CD14-positive monocyte (primary cell): ENCODE measurements around the gene SYS1. TPM values are rescaled to one million over a fixed set of nuclear protein-coding genes. Genes with fewer than 3 reads are reported as not detected.

ENCODE experiments used
- DNase-seq, 3 donors: peaks; one replicate each; pipeline ENCODE4 v3.0.0-alpha.2; 2011 to 2022
- H2AFZ ChIP-seq: 2 replicates; pipeline ENCODE4 v1.6.0; 2012; ENCODE audit warnings: mild to moderate bottlenecking, low read depth, low read length, inconsistent platforms; ENCODE audit not compliant: insufficient read depth, poor library complexity, severe bottlenecking
- H3K27ac ChIP-seq, 2 donors: 1 replicate in 1 of 2; 2 replicates in 1 of 2; pipeline ENCODE4 v1.5.1; 2012 to 2013; ENCODE audit warnings: low read length in 2 of 2, control low read depth in 1 of 2, inconsistent platforms in 1 of 2, low read depth in 1 of 2, mild to moderate bottlenecking in 1 of 2
- H3K27me3 ChIP-seq, 2 donors: one replicate each; pipeline versions ENCODE4 v1.6.0 to v1.6.1; 2011 to 2013; ENCODE audit warnings: low read length in 2 of 2; ENCODE audit not compliant: control insufficient read depth in 2 of 2, insufficient read depth in 2 of 2
- H3K36me3 ChIP-seq, 2 donors: replicated peaks in 1 of 2; 1 replicate in 1 of 2; 2 replicates in 1 of 2; pipeline versions ENCODE4 v1.5.1 to v1.6.1; 2012 to 2013; ENCODE audit warnings: low read length in 2 of 2, control low read depth in 1 of 2, inconsistent platforms in 1 of 2, mild to moderate bottlenecking in 1 of 2; ENCODE audit not compliant: insufficient read depth in 2 of 2, control insufficient read depth in 1 of 2
- H3K4me1 ChIP-seq, 2 donors: 1 replicate in 1 of 2; 2 replicates in 1 of 2; pipeline versions ENCODE4 v1.5.1 to v1.6.1; 2012 to 2013; ENCODE audit warnings: low read length in 2 of 2, control low read depth in 1 of 2, inconsistent platforms in 1 of 2, mild to moderate bottlenecking in 1 of 2, moderate library complexity in 1 of 2; ENCODE audit not compliant: insufficient read depth in 2 of 2, control insufficient read depth in 1 of 2
- H3K4me2 ChIP-seq: replicated peaks from 2 replicates; pipeline ENCODE3; 2012; ENCODE audit warnings: low read length, moderate library complexity, mild to moderate bottlenecking; ENCODE audit not compliant: poor library complexity, severe bottlenecking; ENCODE audit errors: extremely low read depth
- H3K4me3 ChIP-seq, 3 experiments: fragments of 200-600 bp in 1 of 3; sonication (generic) in 1 of 3; replicated peaks in 1 of 3; 1 replicate in 2 of 3; 2 replicates in 1 of 3; pipeline ENCODE4 v1.5.1; 2011 to 2013; ENCODE audit warnings: low read length in 3 of 3, mild to moderate bottlenecking in 3 of 3, control low read depth in 2 of 3, low read depth in 2 of 3, inconsistent platforms in 1 of 3, moderate library complexity in 1 of 3
- H3K79me2 ChIP-seq: 2 replicates; pipeline ENCODE4 v1.6.0; 2012; ENCODE audit warnings: mild to moderate bottlenecking, control low read depth, inconsistent platforms, low read length, moderate library complexity; ENCODE audit not compliant: insufficient read depth
- H3K9ac ChIP-seq: 2 replicates; pipeline ENCODE4 v1.6.0; 2017; ENCODE audit warnings: low read length, mild to moderate bottlenecking; ENCODE audit not compliant: insufficient read depth, poor library complexity, severe bottlenecking
- H3K9me3 ChIP-seq, 2 donors: replicated peaks in 1 of 2; 1 replicate in 1 of 2; 2 replicates in 1 of 2; pipeline versions ENCODE4 v1.5.1 to v1.6.1; 2012 to 2013; ENCODE audit warnings: low read length in 2 of 2, control low read depth in 1 of 2; ENCODE audit not compliant: control insufficient read depth in 1 of 2, insufficient read depth in 1 of 2
- H4K20me1 ChIP-seq: 2 replicates; pipeline ENCODE4 v1.6.0; 2012; ENCODE audit warnings: mild to moderate bottlenecking, low read length, control low read depth, moderate library complexity; ENCODE audit not compliant: insufficient read depth
- H3K27ac Mint-ChIP-seq, 7 donors: one replicate each; pipeline ENCODE4 v1.8.0; 2020; ENCODE audit warnings: mild to moderate bottlenecking in 7 of 7, mixed read lengths in 7 of 7, moderate library complexity in 6 of 7, inconsistent platforms in 2 of 7
- H3K27me3 Mint-ChIP-seq, 3 donors: one replicate each; pipeline ENCODE4 v1.8.0; 2021 to 2022; ENCODE audit warnings: low read depth in 3 of 3, mild to moderate bottlenecking in 3 of 3, mixed read lengths in 3 of 3, moderate library complexity in 3 of 3, inconsistent platforms in 1 of 3
- H3K36me3 Mint-ChIP-seq, 2 donors: one replicate each; pipeline ENCODE4 v1.8.0; 2020; ENCODE audit warnings: mixed read lengths in 2 of 2, inconsistent platforms in 1 of 2, mild to moderate bottlenecking in 1 of 2
- H3K4me1 Mint-ChIP-seq: one replicate; pipeline ENCODE4 v1.8.0; 2020; ENCODE audit warnings: mild to moderate bottlenecking, mixed read lengths
- H3K4me3 Mint-ChIP-seq, 2 donors: one replicate each; pipeline ENCODE4 v1.8.0; 2020; ENCODE audit warnings: mild to moderate bottlenecking in 2 of 2, mixed read lengths in 2 of 2, moderate library complexity in 1 of 2
- H3K9me3 Mint-ChIP-seq, 7 donors: one replicate each; pipeline ENCODE4 v1.8.0; 2020 to 2022; ENCODE audit warnings: mixed read lengths in 7 of 7, mild to moderate bottlenecking in 6 of 7, moderate library complexity in 6 of 7, inconsistent platforms in 2 of 7
- CTCF ChIP-seq: fragments of 200-600 bp; IDR thresholded peaks from one replicate; pipeline ENCODE4 v1.8.0; 2022; ENCODE audit warnings: antibody characterized with exemption, mild to moderate bottlenecking
- WGBS: methylation state at CpG from one replicate; pipeline ENCODE4 v1.1.5; 2013; ENCODE audit warnings: missing lambda C conversion rate; ENCODE audit not compliant: insufficient coverage; 5-methylcytosine and 5-hydroxymethylcytosine counted together
- intact Hi-C, 2 donors: fragments of 100-400 bp; cut with micrococcal nuclease; formaldehyde crosslinking; loops; one replicate each; pipeline versions ENCODE4 v1.15.0 to v1.15.1; 2023
- polyA plus RNA-seq, 3 donors: library from polyadenylated mRNA; depleted of rRNA in 1 of 3; unstranded in 2 of 3; stranded (reverse) in 1 of 3; fragments of 300-500 nt in 2 of 3; fragments of >200 nt in 1 of 3; fragmentation: Illumina TruSeq in 2 of 3; gene quantifications; 1 replicate in 2 of 3; 2 replicates in 1 of 3; pipeline ENCODE4 v1.2.3, GENCODE V29; 2012 to 2021

The SYS1 gene
- polyA plus RNA-seq, 3 donors, result 16.8 to 23.1 (median 22.1) TPM

- H2AFZ ChIP-seq, result no peak overlapping the region
- no peak overlapping the region for H3K27ac ChIP-seq
- H3K36me3 Mint-ChIP-seq, result no peaks in the 10 kb centered on the region
- DNase-seq, result no peak
- peaks cover 2 to 5% (median 3%) of the 10 kb centered on the region in 7 donors for H3K9me3 Mint-ChIP-seq
- WGBS, result 88% methylated on average over 17 of the region's 21 CpGs
- no peaks in the 10 kb centered on the region for H3K4me1 ChIP-seq
- peaks cover 2% of the 10 kb centered on the region for H3K4me1 Mint-ChIP-seq
- H3K36me3 ChIP-seq, result no peaks in the 10 kb centered on the region
- H3K9ac ChIP-seq, result no peak overlapping the region
- H3K4me3 ChIP-seq, result no peak overlapping the region
- intact Hi-C loops, result no loop called here
- no peak for TF ChIP-seq CTCF
- no peaks in the 10 kb centered on the region for H3K79me2 ChIP-seq
- H3K27me3 Mint-ChIP-seq, result peaks cover 0 to 10% (median 2%) of the 10 kb centered on the region in 3 donors
- no peaks in the 10 kb centered on the region for H4K20me1 ChIP-seq
- no peak overlapping the region for H3K4me3 Mint-ChIP-seq
- H3K4me2 ChIP-seq, result no peak overlapping the region
- peaks cover 1 to 2% of the 10 kb centered on the region in 2 donors for H3K9me3 ChIP-seq
- no peak overlapping the region for H3K27ac Mint-ChIP-seq
- H3K27me3 ChIP-seq, result no peaks in the 10 kb centered on the region
Observed at GRCh38 chr20:45394221-45395113, 31.5 kb downstream of the SYS1 start.

GRCh38 chr20:45395114-45395415, 32.1 kb downstream of the SYS1 start:
- WGBS, result 96% methylated on average over 4 of the region's 7 CpGs
- Mint-ChIP-seq H3K4me3 (no peak overlapping the region), H3K27me3 (peaks cover 0 to 8% (median 2%) of the 10 kb centered on the region in 3 donors), H3K36me3 (no peaks in the 10 kb centered on the region), H3K27ac (no peak overlapping the region), H3K4me1 (peaks cover 2% of the 10 kb centered on the region), H3K9me3 (peaks cover 6 to 11% (median 8%) of the 10 kb centered on the region in 7 donors)
- H3K36me3 ChIP-seq, result no peaks in the 10 kb centered on the region
- no peak overlapping the region for H2AFZ ChIP-seq
- intact Hi-C loops, result no loop called here
- peaks cover 3 to 8% of the 10 kb centered on the region in 2 donors for H3K9me3 ChIP-seq
- H3K79me2 ChIP-seq, result no peaks in the 10 kb centered on the region
- no peak overlapping the region for H3K27ac ChIP-seq
- H3K4me1 ChIP-seq, result no peaks in the 10 kb centered on the region
- no peak for TF ChIP-seq CTCF
- no peak overlapping the region for H3K4me3 ChIP-seq
- no peaks in the 10 kb centered on the region for H3K27me3 ChIP-seq
- no peak for DNase-seq
- no peak overlapping the region for H3K4me2 ChIP-seq
- H4K20me1 ChIP-seq, result no peaks in the 10 kb centered on the region
- no peak overlapping the region for H3K9ac ChIP-seq
